Astrocyte of the cerebellum (primary cell): ENCODE data around the gene KCNV2.

ENCODE experiments used
- DNase-seq: peaks from one replicate; pipeline ENCODE4 v3.0.0-alpha.2; 2011; ENCODE audit warnings: low read depth
- H3K4me3 ChIP-seq: 2 replicates; pipeline ENCODE4 v1.5.1; 2011; ENCODE audit warnings: mild to moderate bottlenecking, low read depth, low read length, moderate library complexity
- CTCF ChIP-seq: IDR thresholded peaks from 2 replicates; pipeline ENCODE4 v1.5.1; 2012; ENCODE audit warnings: low read length, low read depth, moderate library complexity, mild to moderate bottlenecking; ENCODE audit errors: missing control alignments
- in situ Hi-C: cut with HindIII; loops from 2 replicates; pipeline ENCODE4 v1.10.0; 2017; ENCODE audit warnings: low sequenced_read_pairs

The KCNV2 gene

GRCh38 chr9:2745560-2746380, 28.5 kb downstream of the KCNV2 start:
- no peak for TF ChIP-seq CTCF
- DNase-seq: no peak
- H3K4me3 ChIP-seq: no peak overlapping the region
- in situ Hi-C loops: loop anchor here (25.0 kb wide), 1 partner anchor 108 kb away; no protein-coding TSS in a partner anchor

- no peak overlapping the region for H3K4me3 ChIP-seq
- in situ Hi-C loops: loop anchor here (25.0 kb wide), 1 partner anchor 112 kb away; no protein-coding TSS in a partner anchor
- no peak for DNase-seq
- TF ChIP-seq CTCF: no peak
Measured at GRCh38 chr9:2749485-2749884, 32.2 kb downstream of the KCNV2 start.

GRCh38 chr9:2755285-2755684, 38.0 kb downstream of the KCNV2 start:
- in situ Hi-C loops: no loop called here
- TF ChIP-seq CTCF: no peak
- no peak overlapping the region for H3K4me3 ChIP-seq
- no peak for DNase-seq

- no peak for TF ChIP-seq CTCF
- no peak overlapping the region for H3K4me3 ChIP-seq
- no peak for DNase-seq
- in situ Hi-C loops: no loop called here
Measured at GRCh38 chr9:2758162-2758897, 41.0 kb downstream of the KCNV2 start.

GRCh38 chr9:2758898-2759510, 41.7 kb downstream of the KCNV2 start:
- DNase-seq: no peak
- H3K4me3 ChIP-seq: no peak overlapping the region
- TF ChIP-seq CTCF: no peak
- in situ Hi-C loops: no loop called here

- H3K4me3 ChIP-seq: no peak overlapping the region
- TF ChIP-seq CTCF: no peak
- in situ Hi-C loops: no loop called here
- no peak for DNase-seq
Measured at GRCh38 chr9:2761424-2761823, 44.1 kb downstream of the KCNV2 start.
